ENCODE measurements around the gene MATN3. TPM values are rescaled to one million over a fixed set of nuclear protein-coding genes. Genes with fewer than 3 reads are reported as not detected.

MATN3 gene
- total RNA-seq, 1 donor from 2014 or later, result 0.45 TPM

- Histone ChIP-seq H3K4me2 (no peak overlapping the region), H3K4me1 (peaks cover 14% of the 10 kb centered on the region), H4K20me1 (ENCODE audit: low read depth) (peaks cover 8% of the 10 kb centered on the region), H2AFZ (replicated peaks) (no peak overlapping the region), H3K9me3 (ENCODE audit: low read depth) (no peaks in the 10 kb centered on the region), H3K36me3 (no peaks in the 10 kb centered on the region), H3F3A (ENCODE audit: low read depth) (peaks cover 29% of the 10 kb centered on the region), H3K9ac (no peak overlapping the region), H3K4me3 (no peak overlapping the region), H3K27me3 (peaks cover 10% of the 10 kb centered on the region), H3K79me2 (ENCODE audit: low read depth) (peaks cover 23% of the 10 kb centered on the region), H3K27ac (no peak overlapping the region)
- H3K9me3 Mint-ChIP-seq, result no peaks in the 10 kb centered on the region
- peaks cover 9% of the 10 kb centered on the region for H3K4me1 Mint-ChIP-seq
- H3K36me3 Mint-ChIP-seq, result peaks cover 2% of the 10 kb centered on the region
- no peak overlapping the region for H3K4me3 Mint-ChIP-seq
- TF ChIP-seq EZH2 (IDR thresholded peaks at IDR 0.05) (no peak), CTCF (IDR thresholded peaks at IDR 0.05) (no peak), EZH2phosphoT487 (IDR thresholded peaks at IDR 0.05) (no peak)
- H3K27ac Mint-ChIP-seq, result no peak overlapping the region
- no peaks in the 10 kb centered on the region for H3K27me3 Mint-ChIP-seq (ENCODE audit: insufficient read depth, low read depth)
- no peak for DNase-seq (ENCODE audit: low spot score)
These were observed 41.7 kb upstream of the MATN3 start for GRCh38 chr2:20054119-20054518.

GRCh38 chr2:20052861-20053281 lies 40.4 kb upstream of the MATN3 start:
- no peak overlapping the region for H3K9ac ChIP-seq
- peak overlapping the region; percentile 94 for H2AFZ ChIP-seq (replicated peaks)
- Mint-ChIP-seq H3K9me3 (no peaks in the 10 kb centered on the region), H3K27ac (no peak overlapping the region), H3K36me3 (peaks cover 2% of the 10 kb centered on the region), H3K4me1 (peaks cover 18% of the 10 kb centered on the region), H3K4me3 (no peak overlapping the region), H3K27me3 (ENCODE audit: insufficient read depth, low read depth) (no peaks in the 10 kb centered on the region)
- no peak overlapping the region for H3K27ac ChIP-seq
- no peaks in the 10 kb centered on the region for H3K36me3 ChIP-seq
- H3K27me3 ChIP-seq, result peaks cover 9% of the 10 kb centered on the region
- H3F3A ChIP-seq (ENCODE audit: low read depth), result peaks cover 40% of the 10 kb centered on the region
- H3K4me1 ChIP-seq, result peaks cover 27% of the 10 kb centered on the region
- peaks cover 36% of the 10 kb centered on the region for H3K79me2 ChIP-seq (ENCODE audit: low read depth)
- DNase-seq (ENCODE audit: low spot score), result no peak
- TF ChIP-seq EZH2 (IDR thresholded peaks at IDR 0.05) (no peak), EZH2phosphoT487 (IDR thresholded peaks at IDR 0.05) (no peak), CTCF (IDR thresholded peaks at IDR 0.05) (no peak)
- peaks cover 21% of the 10 kb centered on the region for H4K20me1 ChIP-seq (ENCODE audit: low read depth)
- peak overlapping the region; percentile 92 for H3K4me3 ChIP-seq
- H3K9me3 ChIP-seq (ENCODE audit: low read depth), result no peaks in the 10 kb centered on the region
- H3K4me2 ChIP-seq, result peak overlapping the region; percentile 73

- TF ChIP-seq EZH2 (IDR thresholded peaks at IDR 0.05), result no peak
- no peak for TF ChIP-seq CTCF (IDR thresholded peaks at IDR 0.05)
- no peak for TF ChIP-seq EZH2phosphoT487 (IDR thresholded peaks at IDR 0.05)
- Mint-ChIP-seq H3K27me3 (ENCODE audit: insufficient read depth, low read depth) (no peaks in the 10 kb centered on the region), H3K4me1 (peaks cover 21% of the 10 kb centered on the region), H3K27ac (no peak overlapping the region), H3K4me3 (no peak overlapping the region), H3K9me3 (no peaks in the 10 kb centered on the region), H3K36me3 (peaks cover 5% of the 10 kb centered on the region)
- no peaks in the 10 kb centered on the region for H3K36me3 ChIP-seq
- peaks cover 40% of the 10 kb centered on the region for H3F3A ChIP-seq (ENCODE audit: low read depth)
- no peaks in the 10 kb centered on the region for H3K9me3 ChIP-seq (ENCODE audit: low read depth)
- H3K9ac ChIP-seq, result peak overlapping the region; percentile 48
- no peak for DNase-seq (ENCODE audit: low spot score)
- peaks cover 40% of the 10 kb centered on the region for H3K79me2 ChIP-seq (ENCODE audit: low read depth)
- peaks cover 24% of the 10 kb centered on the region for H4K20me1 ChIP-seq (ENCODE audit: low read depth)
- peak overlapping the region; percentile 94 for H2AFZ ChIP-seq (replicated peaks)
- peaks cover 3% of the 10 kb centered on the region for H3K27me3 ChIP-seq
- H3K4me1 ChIP-seq, result peaks cover 30% of the 10 kb centered on the region
- H3K4me2 ChIP-seq, result peak overlapping the region; percentile 73
- peak overlapping the region; percentile 92 for H3K4me3 ChIP-seq
- H3K27ac ChIP-seq, result peak overlapping the region; percentile 91
These were observed 39.9 kb upstream of the MATN3 start for GRCh38 chr2:20052229-20052851.
